GM23338 (cell line): Measurements from ENCODE around the gene GAREM1. TPM values are rescaled to one million over a fixed set of nuclear protein-coding genes. Genes with fewer than 3 reads are reported as not detected.
"Not testable (repeated sequence)": the region's sequence is repeated elsewhere in the genome, so short reads cannot be mapped to it uniquely, and the experiment has no call there.

ENCODE experiments used
- ATAC-seq: fragments of 200-7000 bp; cut with Tn5 transposase; 3 replicates; pipeline ENCODE4 v1.9.1; 2020
- DNase-seq: peaks from one replicate; pipeline ENCODE4 v3.0.0-alpha.2; 2015; ENCODE audit warnings: low spot score
- H2AFZ ChIP-seq: fragments of 200-600 bp; sonication (generic); 2 replicates; pipeline ENCODE4 v1.8.0; 2016; ENCODE audit warnings: antibody characterized with exemption, mild to moderate bottlenecking, moderate library complexity
- H3F3A ChIP-seq: fragments of 200-600 bp; sonication (generic); replicated peaks from 2 replicates; pipeline ENCODE4 v1.8.0; 2017; ENCODE audit warnings: antibody characterized with exemption, mixed run types, low read depth
- H3K27ac ChIP-seq: fragments of 200-600 bp; sonication (generic); 2 replicates; pipeline ENCODE4 v1.6.1; 2016; ENCODE audit warnings: low read depth
- H3K27me3 ChIP-seq: fragments of 200-600 bp; sonication (generic); 2 replicates; pipeline ENCODE4 v1.8.0; 2016; ENCODE audit warnings: mild to moderate bottlenecking, mixed run types, moderate library complexity; ENCODE audit not compliant: insufficient read depth
- H3K36me3 ChIP-seq: fragments of 200-600 bp; sonication (generic); 2 replicates; pipeline ENCODE4 v1.8.0; 2016; ENCODE audit warnings: mild to moderate bottlenecking; ENCODE audit not compliant: insufficient read depth
- H3K4me1 ChIP-seq: fragments of 200-600 bp; sonication (generic); 2 replicates; pipeline ENCODE4 v1.8.0; 2016; ENCODE audit warnings: mild to moderate bottlenecking, moderate library complexity; ENCODE audit not compliant: insufficient read depth
- H3K4me2 ChIP-seq: fragments of 200-600 bp; sonication (generic); 2 replicates; pipeline ENCODE4 v1.7.1; 2017; ENCODE audit warnings: mixed run types
- H3K4me3 ChIP-seq: fragments of 200-600 bp; sonication (generic); 2 replicates; pipeline ENCODE4 v1.6.1; 2016; ENCODE audit warnings: mixed run types
- H3K79me2 ChIP-seq: fragments of 200-600 bp; sonication (generic); replicated peaks from 2 replicates; pipeline ENCODE4 v1.8.0; 2017; ENCODE audit warnings: mild to moderate bottlenecking; ENCODE audit not compliant: insufficient read depth
- H3K9me2 ChIP-seq: fragments of 200-600 bp; sonication (generic); 2 replicates; pipeline ENCODE4 v1.8.0; 2017; ENCODE audit not compliant: insufficient read depth
- H4K20me1 ChIP-seq: fragments of 200-600 bp; sonication (generic); replicated peaks from 2 replicates; pipeline ENCODE4 v1.8.0; 2017; ENCODE audit warnings: mild to moderate bottlenecking; ENCODE audit not compliant: insufficient read depth
- H3K27ac Mint-ChIP-seq: 2 replicates; pipeline ENCODE4 v1.8.0; 2020; ENCODE audit warnings: inconsistent platforms, mild to moderate bottlenecking, moderate library complexity, mixed read lengths
- H3K27me3 Mint-ChIP-seq: 3 replicates; pipeline ENCODE4 v1.8.0; 2022; ENCODE audit warnings: low read depth, mild to moderate bottlenecking, moderate library complexity, mixed read lengths, inconsistent platforms; ENCODE audit not compliant: insufficient read depth, poor library complexity
- H3K36me3 Mint-ChIP-seq: 3 replicates; pipeline ENCODE4 v1.8.0; 2021; ENCODE audit warnings: low read depth, mild to moderate bottlenecking, inconsistent platforms, moderate library complexity, mixed read lengths
- H3K4me1 Mint-ChIP-seq: 3 replicates; pipeline ENCODE4 v1.8.0; 2020; ENCODE audit warnings: mild to moderate bottlenecking, inconsistent platforms, mixed read lengths
- H3K4me3 Mint-ChIP-seq: 3 replicates; pipeline ENCODE4 v1.8.0; 2021; ENCODE audit warnings: moderate library complexity, mild to moderate bottlenecking, inconsistent platforms, mixed read lengths
- H3K9me3 Mint-ChIP-seq: 3 replicates; pipeline ENCODE4 v1.8.0; 2020; ENCODE audit warnings: moderate library complexity, mild to moderate bottlenecking, inconsistent platforms, mixed read lengths
- CREB1 ChIP-seq: fragments of 250-450 bp; sonication (Bioruptor Pico); IDR thresholded peaks from 2 replicates; pipeline ENCODE4 v1.5.0; 2020; ENCODE audit warnings: low read depth, mild to moderate bottlenecking, moderate library complexity
- ETS1 ChIP-seq: IDR thresholded peaks from 2 replicates; pipeline ENCODE4 v1.6.1; 2016; ENCODE audit warnings: antibody characterized with exemption
- NANOG ChIP-seq: IDR thresholded peaks from 2 replicates; pipeline ENCODE4 v1.6.1; 2016; ENCODE audit warnings: antibody characterized with exemption, borderline replicate concordance
- ZNF462 ChIP-seq: fragments of 250-450 bp; sonication (Bioruptor Pico); IDR thresholded peaks from 2 replicates; pipeline ENCODE4 v1.5.0; 2020; ENCODE audit warnings: mild to moderate bottlenecking, moderate library complexity
- polyA plus RNA-seq: library from polyadenylated mRNA; unstranded; fragments of >200 nt; fragmentation: Nextera tagmentation; extraction: Ambion mirVana; gene quantifications from 2 replicates; pipeline ENCODE4 v1.2.1, GENCODE V29; 2016
- total RNA-seq: library from RNA; depleted of rRNA; stranded (reverse); fragments of >200 nt; shearing (Covaris generic); gene quantifications from 2 replicates; pipeline ENCODE4 v1.2.3, GENCODE V29; 2014

Gene GAREM1
- total and polyA plus RNA-seq, 2 experiments from 2014 or later, result 2.7 to 6.0 TPM

- TF ChIP-seq ZNF462 (CRISPR knock-in tag), result no peak
- TF ChIP-seq NANOG, result no peak
Measured at GRCh38 chr18:32343634-32344033, 127.0 kb downstream of the GAREM1 start (continued).

- H3K4me1 ChIP-seq, H2AFZ ChIP-seq, H3F3A ChIP-seq, H3K27me3 ChIP-seq, H3K27ac Mint-ChIP-seq, H3K9me2 ChIP-seq, H3K36me3 Mint-ChIP-seq, DNase-seq, H4K20me1 ChIP-seq, H3K4me3 ChIP-seq, H3K4me3 Mint-ChIP-seq, H3K4me2 ChIP-seq, H3K9me3 Mint-ChIP-seq, H3K36me3 ChIP-seq, H3K27me3 Mint-ChIP-seq, H3K79me2 ChIP-seq, H3K27ac ChIP-seq, H3K4me1 Mint-ChIP-seq, ATAC-seq: not testable (repeated sequence)
Measured at GRCh38 chr18:32341112-32341511, 129.6 kb downstream of the GAREM1 start.

GRCh38 chr18:32339045-32339444 is 131.6 kb downstream of the GAREM1 start:
- Histone ChIP-seq H3F3A (no peaks in the 10 kb centered on the region), H3K4me3 (no peak overlapping the region), H3K36me3 (no peaks in the 10 kb centered on the region), H3K27me3 (no peaks in the 10 kb centered on the region), H3K27ac (no peak overlapping the region), H3K79me2 (no peaks in the 10 kb centered on the region), H2AFZ (no peak overlapping the region), H3K4me1 (0 out of 2 replicates have a peak, but pooled peaks cover 3% of the 10 kb centered on the region), H3K4me2 (no peak overlapping the region), H4K20me1 (no peaks in the 10 kb centered on the region), H3K9me2 (no peaks in the 10 kb centered on the region)
- H3K4me3 Mint-ChIP-seq, result no peak overlapping the region
- no peaks in the 10 kb centered on the region for H3K36me3 Mint-ChIP-seq
- ATAC-seq, result no peak
- peaks cover 5% of the 10 kb centered on the region; the same call in 2 of the 3 replicates for H3K4me1 Mint-ChIP-seq
- H3K27me3 Mint-ChIP-seq, result peaks cover 2% of the 10 kb centered on the region
- DNase-seq, result no peak
- no peak overlapping the region for H3K27ac Mint-ChIP-seq
- no peaks in the 10 kb centered on the region for H3K9me3 Mint-ChIP-seq
- TF ChIP-seq ETS1 (no peak), CREB1 (no peak)
